Lower leg skin (tissue), 3 donors: Measurements from ENCODE around the gene PACRG.

Experiments used
- CTCF ChIP-seq, 3 donors: fragments of 450-650 bp; IDR thresholded peaks; one replicate each; pipeline ENCODE4 v1.5.1; 2016; ENCODE audit warnings: antibody characterized with exemption in 3 of 3, mild to moderate bottlenecking in 3 of 3, moderate library complexity in 2 of 3
- POLR2A ChIP-seq, 2 donors: fragments of 450-650 bp; IDR thresholded peaks; one replicate each; pipeline ENCODE4 v1.6.1; 2016 to 2017; ENCODE audit warnings: antibody characterized with exemption in 2 of 2, mild to moderate bottlenecking in 1 of 2, moderate library complexity in 1 of 2

- no peak for TF ChIP-seq CTCF (IDR thresholded peaks at IDR 0.05)
- TF ChIP-seq POLR2A (IDR thresholded peaks at IDR 0.05) = no peak
Measured at GRCh38 chr6:163287626-163288025, 559.9 kb downstream of the PACRG start.
